AG09319 (cell line): ENCODE data around the gene CHST3.
A peak's percentile ranks its signal among the peaks of the same experiment; 100 is the strongest.
"Not testable (repeated sequence)": the region's sequence is repeated elsewhere in the genome, so short reads cannot be mapped to it uniquely, and the experiment has no call there.

Experiments
- DNase-seq: peaks from one replicate; pipeline ENCODE4 v3.0.0-alpha.2; 2010; ENCODE audit warnings: low read depth; ENCODE audit errors: extremely low read depth
- TF ChIP-seq, protein P1 (sequence below): IDR thresholded peaks from 2 replicates; pipeline ENCODE4 v1.5.1; 2011; ENCODE audit warnings: low read depth, mild to moderate bottlenecking, inconsistent platforms, low read length, moderate library complexity

Gene CHST3

DNA sequence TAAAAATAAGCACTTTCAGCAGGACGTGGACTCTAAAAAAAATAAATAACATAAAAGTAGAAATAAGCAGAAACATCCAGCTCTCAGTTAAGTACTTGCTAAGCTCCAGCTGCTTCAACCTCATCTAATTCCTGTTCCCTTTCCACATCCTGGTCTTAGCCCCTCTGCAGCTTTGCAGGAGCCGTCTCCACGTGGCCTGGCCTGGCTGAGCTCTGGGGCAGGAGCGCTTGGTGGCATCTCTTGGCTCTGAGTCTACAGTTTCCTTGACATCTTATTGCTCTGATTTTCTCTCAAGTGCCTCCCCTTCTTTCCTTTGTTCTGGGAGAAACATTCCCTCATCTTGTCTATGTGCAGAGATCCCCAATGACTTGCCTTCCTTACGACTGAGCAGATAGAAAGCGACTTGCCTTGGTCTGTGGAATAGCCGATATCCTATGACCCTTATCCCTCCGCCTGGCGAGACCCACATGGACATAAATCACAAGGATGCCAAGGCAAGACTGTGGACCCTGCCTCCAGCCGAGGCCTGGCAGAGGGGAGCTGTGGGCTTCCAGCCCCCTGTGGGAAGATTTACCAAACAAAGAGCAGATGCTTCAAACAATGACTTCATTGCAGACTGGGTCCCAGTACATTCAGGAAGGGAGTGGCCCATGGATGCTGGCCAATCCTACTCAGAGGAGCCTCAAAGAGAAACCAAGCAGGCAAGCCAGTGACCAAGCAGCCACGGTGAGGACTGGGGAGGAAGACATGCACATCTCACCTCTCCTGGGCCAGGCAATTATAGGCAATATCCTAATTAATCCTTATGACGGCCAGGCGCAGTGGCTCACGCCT lies 62.3 kb downstream of the CHST3 start:
- peak; percentile 20 for DNase-seq
- TF ChIP-seq, protein P1, sequence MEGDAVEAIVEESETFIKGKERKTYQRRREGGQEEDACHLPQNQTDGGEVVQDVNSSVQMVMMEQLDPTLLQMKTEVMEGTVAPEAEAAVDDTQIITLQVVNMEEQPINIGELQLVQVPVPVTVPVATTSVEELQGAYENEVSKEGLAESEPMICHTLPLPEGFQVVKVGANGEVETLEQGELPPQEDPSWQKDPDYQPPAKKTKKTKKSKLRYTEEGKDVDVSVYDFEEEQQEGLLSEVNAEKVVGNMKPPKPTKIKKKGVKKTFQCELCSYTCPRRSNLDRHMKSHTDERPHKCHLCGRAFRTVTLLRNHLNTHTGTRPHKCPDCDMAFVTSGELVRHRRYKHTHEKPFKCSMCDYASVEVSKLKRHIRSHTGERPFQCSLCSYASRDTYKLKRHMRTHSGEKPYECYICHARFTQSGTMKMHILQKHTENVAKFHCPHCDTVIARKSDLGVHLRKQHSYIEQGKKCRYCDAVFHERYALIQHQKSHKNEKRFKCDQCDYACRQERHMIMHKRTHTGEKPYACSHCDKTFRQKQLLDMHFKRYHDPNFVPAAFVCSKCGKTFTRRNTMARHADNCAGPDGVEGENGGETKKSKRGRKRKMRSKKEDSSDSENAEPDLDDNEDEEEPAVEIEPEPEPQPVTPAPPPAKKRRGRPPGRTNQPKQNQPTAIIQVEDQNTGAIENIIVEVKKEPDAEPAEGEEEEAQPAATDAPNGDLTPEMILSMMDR, result no peak

DNA sequence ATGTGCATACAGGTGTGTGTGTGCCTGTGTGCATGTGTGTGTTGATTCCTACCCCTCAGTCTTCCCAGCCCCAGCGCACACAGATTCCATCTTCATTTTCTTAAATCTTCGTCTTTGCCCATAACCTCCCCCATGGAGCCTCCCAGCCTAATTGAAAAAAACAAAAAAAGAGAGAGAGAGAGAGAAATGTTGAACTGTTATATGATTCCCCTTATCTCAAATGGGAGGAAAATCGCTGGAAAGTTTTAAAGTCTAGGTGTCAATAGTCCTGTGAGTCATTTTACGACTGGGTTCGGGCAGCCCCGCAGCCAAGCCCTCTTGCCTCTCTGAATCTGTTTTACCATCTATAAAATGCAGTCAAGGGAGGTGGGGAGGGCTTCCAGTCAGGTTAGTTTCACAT lies 63.3 kb downstream of the CHST3 start:
- TF ChIP-seq, protein P1, result no peak
- DNase-seq, result no peak

DNA sequence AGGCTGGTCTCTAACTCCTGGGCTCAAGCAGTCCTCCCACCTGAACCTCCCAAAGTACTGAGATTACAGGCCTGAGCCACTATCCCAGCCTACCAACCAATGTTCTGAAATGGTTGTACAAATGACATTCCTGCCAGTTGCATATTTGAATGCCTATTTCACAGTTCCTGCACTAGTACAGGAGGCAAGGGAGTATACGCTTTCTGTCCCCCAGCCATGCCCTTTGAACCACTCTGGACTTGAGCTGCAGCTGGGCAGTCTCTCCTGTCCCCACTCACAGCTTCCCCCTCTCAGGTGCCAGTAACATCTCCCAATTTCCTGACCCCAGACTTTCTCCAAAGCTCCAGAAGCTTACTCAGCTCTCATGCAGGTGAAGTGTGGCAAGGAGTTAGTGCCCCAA lies 65.2 kb downstream of the CHST3 start:
- TF ChIP-seq, protein P1, result no peak
- no peak for DNase-seq

DNA sequence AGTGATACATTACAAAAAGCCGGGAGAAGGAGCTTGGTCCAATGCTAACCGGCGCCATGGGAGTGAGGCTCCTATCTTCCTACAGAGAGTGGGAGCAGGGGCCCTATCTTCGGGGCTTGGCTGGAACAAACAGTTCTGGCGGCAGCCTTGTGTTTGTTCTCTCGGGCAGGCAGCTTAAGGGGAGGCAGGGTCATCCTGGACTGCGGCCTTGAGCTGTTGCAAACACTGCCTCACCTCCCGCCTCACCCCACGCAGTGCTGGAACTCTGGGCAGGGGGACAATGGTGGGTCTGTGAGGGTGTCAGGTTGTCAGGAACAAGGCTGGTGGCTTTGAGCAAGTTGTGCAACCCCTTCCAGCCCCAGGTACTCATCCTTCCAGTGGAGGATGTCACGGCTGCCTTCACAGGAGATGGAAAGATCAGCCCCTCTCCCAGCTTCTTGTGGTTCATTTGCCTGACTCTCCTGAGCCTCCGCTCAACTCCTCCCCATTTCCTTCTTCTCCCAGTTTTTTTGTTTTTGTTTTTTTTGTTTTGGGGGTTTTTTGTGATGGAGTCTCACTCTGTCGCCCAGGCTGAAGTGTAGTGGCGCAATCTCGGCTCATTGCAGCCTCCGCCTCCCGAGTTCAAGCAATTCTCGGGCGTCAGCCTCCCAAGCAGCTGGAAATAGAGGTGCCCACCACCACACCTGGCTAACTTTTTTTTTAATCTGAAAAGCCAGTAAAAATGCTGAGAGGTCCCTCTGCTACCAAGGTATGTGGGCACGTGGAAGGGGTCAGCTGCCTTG lies 66.8 kb downstream of the CHST3 start:
- no peak for DNase-seq
- TF ChIP-seq, protein P1, result no peak

DNA sequence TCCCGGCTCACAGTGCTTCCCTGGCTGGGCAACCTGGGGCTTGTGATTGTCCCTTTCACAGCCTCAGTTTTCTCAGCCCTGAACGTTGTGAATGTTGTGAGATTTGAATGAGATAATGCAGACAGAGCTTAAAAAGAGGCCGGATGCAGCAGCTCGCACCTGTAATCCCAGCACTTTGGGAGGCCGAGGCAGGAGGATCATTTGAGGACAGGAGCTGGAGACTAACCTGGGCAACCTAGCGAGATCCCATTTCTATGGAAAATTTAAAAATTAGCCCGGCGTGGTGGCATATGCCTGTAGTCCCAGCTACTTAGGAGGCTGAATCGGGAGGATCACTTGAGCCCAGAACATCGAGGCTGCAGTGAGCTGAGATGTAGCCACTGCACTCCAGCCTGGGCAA lies 67.5 kb downstream of the CHST3 start:
- TF ChIP-seq, protein P1, result no peak
- no peak for DNase-seq

DNA sequence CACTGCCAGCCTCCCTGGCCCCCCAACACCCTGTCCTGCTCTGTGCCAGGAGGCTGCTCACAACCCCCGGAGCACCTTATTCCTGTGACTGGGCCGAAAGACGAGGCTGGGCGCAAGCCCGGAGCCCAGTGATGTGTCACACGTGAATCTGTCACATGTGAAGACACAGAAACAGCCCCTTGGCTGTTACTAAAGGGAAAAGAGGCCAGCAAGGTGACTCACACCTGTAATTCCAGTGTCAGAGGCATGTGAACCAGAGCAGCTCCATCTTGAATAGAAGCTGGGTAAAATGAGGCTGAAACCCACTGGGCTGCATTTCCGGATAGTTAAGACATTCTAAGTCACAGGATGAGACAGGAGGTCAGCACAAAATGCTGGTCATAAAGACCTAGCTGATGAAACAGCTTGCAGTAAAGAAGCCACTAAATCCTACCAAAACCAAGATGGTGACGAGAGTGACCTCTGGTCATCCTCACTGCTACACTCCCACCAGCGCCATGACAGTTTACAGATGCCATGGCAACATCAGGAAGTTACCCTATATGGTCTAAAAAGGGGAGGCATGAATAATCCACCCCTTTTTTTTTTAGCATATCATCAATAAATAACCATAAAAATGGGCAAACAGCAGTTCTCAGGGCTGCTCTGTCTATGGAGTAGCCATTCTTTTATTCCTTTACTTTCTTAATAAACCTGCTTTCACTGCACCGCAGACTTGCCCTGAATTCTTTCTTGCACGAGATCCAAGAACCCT lies 68.4 kb downstream of the CHST3 start:
- DNase-seq, result not testable (repeated sequence)

DNA sequence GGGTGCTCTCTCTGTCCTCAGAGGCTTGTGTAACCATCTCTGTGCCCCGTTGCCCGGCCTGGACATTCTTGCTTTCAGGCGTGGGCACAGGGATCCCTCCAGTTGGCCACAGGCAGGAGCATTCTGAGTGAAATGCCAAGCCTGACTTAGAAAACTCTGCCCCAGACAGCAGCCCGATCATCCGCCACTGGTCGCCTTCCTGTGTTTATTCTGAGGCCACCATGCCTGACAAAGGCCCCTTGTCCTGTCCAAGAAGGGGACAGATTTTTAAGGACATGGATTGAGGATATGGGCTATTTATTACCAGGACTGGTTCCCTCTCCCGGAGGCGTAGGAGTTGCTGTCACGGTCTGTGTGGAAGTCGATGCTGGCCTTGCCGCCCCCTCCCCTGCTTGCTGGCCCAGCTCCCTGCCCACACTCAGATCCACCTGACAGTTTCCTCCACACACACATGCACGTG lies 69.9 kb downstream of the CHST3 start:
- TF ChIP-seq, protein P1, result no peak
- DNase-seq, result no peak
